WI38 (cell line): ENCODE measurements around the gene IL3RA.
"Not testable (repeated sequence)": the region's sequence is repeated elsewhere in the genome, so short reads cannot be mapped to it uniquely, and the experiment has no call there.

Experiments
- H3K4me3 ChIP-seq: 2 replicates; pipeline ENCODE4 v1.5.1; 2011; ENCODE audit warnings: low read depth, mild to moderate bottlenecking, control low read depth, low read length
- CTCF ChIP-seq: IDR thresholded peaks from 2 replicates; pipeline ENCODE4 v1.5.1; 2012; ENCODE audit warnings: low read depth, mild to moderate bottlenecking, control low read depth, low read length

IL3RA gene

GRCh38 chrX:1300449-1300848 is 36.1 kb upstream of the IL3RA start:
- TF ChIP-seq CTCF = no peak
- no peak overlapping the region for H3K4me3 ChIP-seq

DNA sequence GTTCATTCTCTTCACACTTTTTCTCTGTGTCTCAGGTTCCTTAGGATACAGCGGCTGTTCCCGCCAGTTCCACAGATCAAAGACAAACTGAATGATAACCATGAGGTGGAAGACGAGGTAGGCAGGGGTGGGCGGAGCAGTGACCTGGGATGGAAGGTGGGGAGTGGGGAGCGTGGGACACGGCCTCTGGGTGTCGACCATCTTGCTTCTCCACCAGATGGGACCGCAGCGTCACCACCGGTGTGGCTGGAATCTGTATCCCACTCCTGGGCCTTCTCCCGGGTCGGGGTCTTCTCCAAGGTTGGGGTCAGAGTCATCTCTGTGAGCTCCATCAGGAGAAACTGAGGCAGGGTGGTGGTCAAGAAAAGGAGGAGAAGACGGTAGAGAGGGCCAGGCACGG is 31.2 kb upstream of the IL3RA start:
- no peak overlapping the region for H3K4me3 ChIP-seq
- no peak for TF ChIP-seq CTCF

- TF ChIP-seq CTCF = no peak
- H3K4me3 ChIP-seq = no peak overlapping the region
Measured at GRCh38 chrX:1306909-1307625, 29.5 kb upstream of the IL3RA start.

- no peak overlapping the region for H3K4me3 ChIP-seq
- no peak for TF ChIP-seq CTCF
Measured at GRCh38 chrX:1307626-1308340, 28.8 kb upstream of the IL3RA start.

- H3K4me3 ChIP-seq = no peak overlapping the region
- TF ChIP-seq CTCF = no peak
Measured at GRCh38 chrX:1308476-1308875, 28.1 kb upstream of the IL3RA start.

GRCh38 chrX:1308917-1309316 is 27.7 kb upstream of the IL3RA start:
- not testable (repeated sequence) for H3K4me3 ChIP-seq

- no peak for TF ChIP-seq CTCF
- H3K4me3 ChIP-seq = no peak overlapping the region
Measured at GRCh38 chrX:1313788-1314187, 22.8 kb upstream of the IL3RA start.
